Hippocampal formation (tissue), 2 donors: Measurements from ENCODE around the gene TARBP2.
"Not testable (repeated sequence)": the region's sequence is repeated elsewhere in the genome, so short reads cannot be mapped to it uniquely, and the experiment has no call there.

Experiments used
- DNase-seq, 2 donors: peaks; one replicate each; lab custom pipeline; 2025; lab: John Stamatoyannopoulos, UW

Gene TARBP2

GRCh38 chr12:53474819-53475218 lies 26.3 kb upstream of the TARBP2 start:
- DNase-seq, result no peak

- no peak for DNase-seq
Observed at GRCh38 chr12:53476769-53477209, 24.3 kb upstream of the TARBP2 start.

- DNase-seq, result no peak
Observed at GRCh38 chr12:53478865-53479264, 22.2 kb upstream of the TARBP2 start.

GRCh38 chr12:53479331-53479730 lies 21.8 kb upstream of the TARBP2 start:
- DNase-seq, result no peak

- no peak for DNase-seq
Observed at GRCh38 chr12:53480491-53481442, 20.3 kb upstream of the TARBP2 start.

GRCh38 chr12:53481458-53481857 lies 19.6 kb upstream of the TARBP2 start:
- DNase-seq, result not testable (repeated sequence)

- DNase-seq, result no peak
Observed at GRCh38 chr12:53481939-53482586, 19.0 kb upstream of the TARBP2 start.

- no peak for DNase-seq
Observed at GRCh38 chr12:53482626-53483168, 18.4 kb upstream of the TARBP2 start.

GRCh38 chr12:53483225-53483978 lies 17.7 kb upstream of the TARBP2 start:
- DNase-seq, result no peak

GRCh38 chr12:53483979-53484377 lies 17.1 kb upstream of the TARBP2 start:
- DNase-seq, result no peak

GRCh38 chr12:53484686-53485575 lies 16.2 kb upstream of the TARBP2 start:
- DNase-seq, result no peak

GRCh38 chr12:53485955-53486735 lies 14.9 kb upstream of the TARBP2 start:
- no peak for DNase-seq

- DNase-seq, result no peak
Observed at GRCh38 chr12:53486736-53487487, 14.2 kb upstream of the TARBP2 start.

GRCh38 chr12:53489242-53489864 lies 11.7 kb upstream of the TARBP2 start:
- no peak for DNase-seq

- no peak for DNase-seq
Observed at GRCh38 chr12:53492188-53492587, 8.9 kb upstream of the TARBP2 start.

GRCh38 chr12:53492830-53493609 lies 8.1 kb upstream of the TARBP2 start:
- peak; percentile 90 for DNase-seq

- no peak for DNase-seq
Observed at GRCh38 chr12:53493610-53494391, 7.3 kb upstream of the TARBP2 start.
